HCT116 (cell line): ENCODE measurements around the gene POGLUT2. TPM values are rescaled to one million over a fixed set of nuclear protein-coding genes. Genes with fewer than 3 reads are reported as not detected.

Experiments
- ATAC-seq: fragments of 200-7000 bp; cut with Tn5 transposase; 2 replicates; pipeline ENCODE4 v1.9.1; 2020; ENCODE audit warnings: mild to moderate bottlenecking, moderate library complexity
- BruUV-seq: library from RNA; stranded (reverse); fragments of 400-500 nt; replicated peaks from 2 replicates; lab custom pipeline; 2021; lab: Mats Ljungman, UMichigan
- CTCF ChIA-PET: fragments of 300-600 bp; sonication (Branson Sonifier 250); formaldehyde crosslinking; loops from one replicate; lab custom pipeline; 2021; ENCODE audit warnings: antibody characterized with exemption; lab: Charles Lee
- POLR2A ChIA-PET: fragments of 300-600, 350-600 bp; sonication (Branson Sonifier 250); formaldehyde crosslinking; loops from one replicate; lab custom pipeline; 2021; ENCODE audit warnings: antibody characterized with exemption; lab: Charles Lee
- RAD21 ChIA-PET, 2 experiments: fragments of 300-600 bp; sonication (Branson Sonifier 250); formaldehyde crosslinking; loops; one replicate each; lab custom pipeline; 2023; ENCODE audit warnings: low total read pairs in 2 of 2; ENCODE audit not compliant: uncharacterized antibody in 2 of 2, unreplicated experiment in 2 of 2, low non-redundant PET in 1 of 2; lab: Charles Lee
- DNase-seq: peaks from one replicate; pipeline ENCODE4 v3.0.0-alpha.2; 2010; ENCODE audit warnings: low read depth, low spot score
- H2AFZ ChIP-seq: fragments of 200-600 bp; shearing (Covaris generic), sonication (generic); 2 replicates; pipeline ENCODE4 v1.6.1; 2017; ENCODE audit warnings: low read depth, mixed run types, mixed read lengths, antibody characterized with exemption, low read length; ENCODE audit not compliant: poor library complexity, severe bottlenecking
- H3K27ac ChIP-seq: 2 replicates; pipeline ENCODE4 v1.5.1; 2012; ENCODE audit warnings: low read depth, low read length
- H3K27me3 ChIP-seq: fragments of 200-600 bp; sonication (generic); 2 replicates; pipeline ENCODE4 v1.6.1; 2016; ENCODE audit warnings: mixed run types, low read length, mixed read lengths; ENCODE audit not compliant: insufficient read depth
- H3K36me3 ChIP-seq, 2 experiments: fragments of 200-500 bp in 1 of 2; fragments of 200-600 bp in 1 of 2; sonication (Bioruptor generic) in 1 of 2; sonication (generic) in 1 of 2; 2 replicates each; pipeline versions ENCODE4 v1.5.1 to v1.6.1; 2014 to 2016; ENCODE audit warnings: low read length in 2 of 2, inconsistent platforms in 1 of 2, mixed read lengths in 1 of 2, mixed run types in 1 of 2; ENCODE audit not compliant: insufficient read depth in 2 of 2, control insufficient read depth in 1 of 2
- H3K4me1 ChIP-seq, 2 experiments: fragments of 200-600 bp in 1 of 2; sonication (generic) in 1 of 2; 2 replicates each; pipeline versions ENCODE4 v1.5.1 to v1.6.1; 2012 to 2017; ENCODE audit warnings: low read length in 2 of 2, inconsistent platforms in 1 of 2, mild to moderate bottlenecking in 1 of 2, mixed read lengths in 1 of 2, mixed run types in 1 of 2, moderate library complexity in 1 of 2; ENCODE audit not compliant: insufficient read depth in 2 of 2, control insufficient read depth in 1 of 2
- H3K4me2 ChIP-seq: fragments of 200-600 bp; sonication (generic); 2 replicates; pipeline ENCODE4 v1.6.1; 2017; ENCODE audit warnings: mixed run types, low read length, mixed read lengths
- H3K4me3 ChIP-seq, 2 experiments: fragments of 200-600 bp in 1 of 2; sonication (generic) in 1 of 2; replicated peaks in 1 of 2; 2 replicates each; pipeline ENCODE4 v1.5.1; 2011 to 2016; ENCODE audit warnings: low read length in 2 of 2, control low read depth in 1 of 2, low read depth in 1 of 2, mild to moderate bottlenecking in 1 of 2, mixed read lengths in 1 of 2, mixed run types in 1 of 2
- H3K79me2 ChIP-seq: fragments of 200-600 bp; sonication (generic); 2 replicates; pipeline ENCODE4 v1.6.1; 2017; ENCODE audit warnings: mild to moderate bottlenecking, mixed run types, low read length, moderate library complexity, mixed read lengths; ENCODE audit not compliant: insufficient read depth
- H3K9ac ChIP-seq: fragments of 200-600 bp; sonication (generic); 2 replicates; pipeline ENCODE4 v1.6.1; 2016; ENCODE audit warnings: low read length, mixed read lengths
- H3K9me2 ChIP-seq: fragments of 200-600 bp; sonication (generic), shearing (Covaris generic); 2 replicates; pipeline ENCODE4 v1.6.1; 2017; ENCODE audit warnings: mixed run types, mild to moderate bottlenecking, moderate library complexity; ENCODE audit not compliant: insufficient read depth
- H3K9me3 ChIP-seq, 2 experiments: fragments of 200-500 bp in 1 of 2; fragments of 200-600 bp in 1 of 2; sonication (Bioruptor generic) in 1 of 2; sonication (generic) in 1 of 2; 2 replicates each; pipeline ENCODE4 v1.6.1; 2014 to 2017; ENCODE audit warnings: low read length in 2 of 2, mixed read lengths in 2 of 2, inconsistent platforms in 1 of 2, low read depth in 1 of 2, mild to moderate bottlenecking in 1 of 2, mixed run types in 1 of 2, moderate library complexity in 1 of 2; ENCODE audit not compliant: control insufficient read depth in 1 of 2, insufficient read depth in 1 of 2
- H4K20me1 ChIP-seq: fragments of 200-600 bp; sonication (generic), shearing (Covaris generic); 2 replicates; pipeline ENCODE4 v1.6.1; 2017; ENCODE audit warnings: mixed run types, mild to moderate bottlenecking, moderate library complexity; ENCODE audit not compliant: insufficient read depth
- ATF3 ChIP-seq: IDR thresholded peaks from 2 replicates; pipeline ENCODE4 v1.6.1; 2012
- CBX3 ChIP-seq: IDR thresholded peaks from 2 replicates; pipeline ENCODE4 v1.6.1; 2012; ENCODE audit warnings: low read depth
- JUND ChIP-seq: IDR thresholded peaks from 2 replicates; pipeline ENCODE4 v1.6.1; 2012
- MAX ChIP-seq: IDR thresholded peaks from 2 replicates; pipeline ENCODE4 v1.6.1; 2012
- POLR2A ChIP-seq: IDR thresholded peaks from 2 replicates; pipeline ENCODE4 v1.7.0; 2011; ENCODE audit warnings: borderline replicate concordance; ENCODE audit not compliant: insufficient read depth, insufficient read length; ENCODE audit errors: extremely low read depth
- POLR2AphosphoS5 ChIP-seq: IDR thresholded peaks from 2 replicates; pipeline ENCODE4 v1.6.1; 2011; ENCODE audit warnings: mild to moderate bottlenecking, low read depth, low read length, moderate library complexity
- SIN3A ChIP-seq: IDR thresholded peaks from 2 replicates; pipeline ENCODE4 v1.6.1; 2012; ENCODE audit warnings: low read depth
- YY1 ChIP-seq: IDR thresholded peaks from 2 replicates; pipeline ENCODE4 v1.6.1; 2011; ENCODE audit warnings: low read length, low read depth, moderate library complexity, mild to moderate bottlenecking; ENCODE audit not compliant: insufficient replicate concordance; ENCODE audit errors: extremely low read depth
- ZFX ChIP-seq: fragments of 450-650 bp; IDR thresholded peaks from 2 replicates; pipeline ENCODE4 v1.6.1; 2017
- intact Hi-C: fragments of 100-400 bp; cut with micrococcal nuclease; formaldehyde crosslinking; loops from 2 replicates; pipeline ENCODE4 v1.10.0; 2022
- total RNA-seq: library from RNA; stranded (reverse); gene quantifications from one replicate; pipeline ENCODE4 v1.2.1, GENCODE V29; 2021; ENCODE audit not compliant: unreplicated experiment

The POGLUT2 gene
- total RNA-seq, 1 experiment from 2014 or later, result 4.8 TPM

GRCh38 chr13:102773441-102774213 is 25.1 kb downstream of the POGLUT2 start, which contains the start of gene TEX30:
TSS of gene TEX30 (minus strand) at chr13:102773786. CDS start at chr13:102770026, 3,760 bp downstream.
- DNase-seq (peak; percentile 40), ATAC-seq (peak; percentile 96)
- Histone ChIP-seq H3K4me1 (peaks cover 0 to 25% of the 10 kb centered on the region in 2 experiments; a peak in 2 of 4 replicates), H3K4me2 (peak within 1 kb of the TSS; percentile 96), H3K9me2 (no peaks in the 10 kb centered on the region), H2AFZ (no peak within 1 kb of the TSS), H4K20me1 (no peaks in the 10 kb centered on the region), H3K4me3 (peak within 1 kb of the TSS; percentile 57 to 85), H3K36me3 (0 out of 4 replicates have a peak, but pooled peaks cover 0 to 3% of the 10 kb centered on the region in 2 experiments), H3K27me3 (no peaks in the 10 kb centered on the region), H3K9me3 (no peaks in the 10 kb centered on the region), H3K79me2 (peaks cover 24% of the 10 kb centered on the region), H3K27ac (peak within 1 kb of the TSS; percentile 77), H3K9ac (peak within 1 kb of the TSS; percentile 87)
- ChIA-PET POLR2A (interaction anchor here (1.0 to 1.5 kb wide), 5 partner anchors 15 to 178 kb away, joined by 3 to 8 read pairs (median 4); partner anchors contain the start of genes ERCC5 and TPP2), RAD21 (interaction anchor here in 1 of 2 experiments (1.0 kb wide), 1 partner anchor 49 kb away, joined by 4 read pairs; no protein-coding TSS in a partner anchor), CTCF (interaction anchor here (1.3 to 2.0 kb wide), 2 partner anchors 49 to 74 kb away, joined by 4 read pairs; no protein-coding TSS in a partner anchor)
- peak; percentile 24; the same call in 1 of the 2 replicates for TF ChIP-seq ZFX
- TF ChIP-seq YY1, result no peak
- TF ChIP-seq SIN3A, result peak; percentile 72
- TF ChIP-seq POLR2AphosphoS5, result peak; percentile 97
- peak; percentile 73; the same call in 1 of the 2 replicates for TF ChIP-seq CBX3
- TF ChIP-seq POLR2A, result peak; percentile 84
- TF ChIP-seq MAX, result peak; percentile 84
- no peak for TF ChIP-seq ATF3
- peak; percentile 7; the same call in 1 of the 2 replicates for TF ChIP-seq JUND
- no TSS peak for BruUV-seq
- intact Hi-C loops, result loop anchor here (2.0 kb wide), 1 partner anchor 73 kb away; the partner anchor contains the start of gene ERCC5
